HepG2 (cell line): ENCODE results near the gene NECAP2. TPM values are rescaled to one million over a fixed set of nuclear protein-coding genes. Genes with fewer than 3 reads are reported as not detected.
A peak's percentile ranks its signal among the peaks of the same experiment; 100 is the strongest.

Source experiments
- ATAC-seq: fragments of 200-7000 bp; cut with Tn5 transposase; 3 replicates; pipeline ENCODE4 v1.9.1; 2020; ENCODE audit warnings: mild to moderate bottlenecking, moderate library complexity
- BruUV-seq: library from RNA; stranded (reverse); fragments of 400-500 nt; replicated peaks from 2 replicates; lab custom pipeline; 2021; lab: Mats Ljungman, UMichigan
- CTCF ChIA-PET: fragments of 300-600 bp; formaldehyde crosslinking; extraction: SDS; loops from one replicate; lab custom pipeline; 2021; ENCODE audit warnings: low total read pairs, inconsistent platforms, low intra/inter-chr PET ratio; lab: Yijun Ruan, JAX
- POLR2A ChIA-PET: fragments of 350-600 bp; sonication (Branson Sonifier 250); formaldehyde crosslinking; loops from one replicate; lab custom pipeline; 2020; ENCODE audit warnings: antibody characterized with exemption, inconsistent platforms; lab: Yijun Ruan, JAX
- DNase-seq: peaks from one replicate; pipeline ENCODE4 v3.0.0-alpha.2; 2015; ENCODE audit warnings: low spot score
- FAIRE-seq: peaks from 3 replicates; lab custom pipeline; 2011; peaks lifted over from hg19 to GRCh38; lab: Jason Lieb, UNC
- H2AFZ ChIP-seq: one replicate; pipeline ENCODE4 v1.6.1; 2011; ENCODE audit warnings: low read length, inconsistent platforms
- H3K27ac ChIP-seq: fragments of 300-600 bp; 3 replicates; pipeline ENCODE4 v1.8.0; 2011; ENCODE audit warnings: mixed run types, mild to moderate bottlenecking, mixed read lengths, low read length, inconsistent platforms; ENCODE audit not compliant: insufficient read depth; ENCODE audit errors: extremely low read length
- H3K27me3 ChIP-seq, 2 experiments: fragments of 200-600 bp in 1 of 2; 2 replicates in 1 of 2; 3 replicates in 1 of 2; pipeline versions ENCODE4 v1.6.0 to v1.8.0; 2011; ENCODE audit warnings: low read length in 2 of 2, mild to moderate bottlenecking in 2 of 2, moderate library complexity in 2 of 2, inconsistent platforms in 1 of 2; ENCODE audit not compliant: insufficient read depth in 2 of 2, control insufficient read depth in 1 of 2
- H3K36me3 ChIP-seq, 2 experiments: fragments of 200-600 bp in 1 of 2; replicated peaks in 1 of 2; 2 replicates in 1 of 2; 3 replicates in 1 of 2; pipeline versions ENCODE4 v1.5.1 to v1.8.0; 2011; ENCODE audit warnings: low read length in 2 of 2, inconsistent platforms in 1 of 2; ENCODE audit not compliant: insufficient read depth in 2 of 2, control insufficient read depth in 1 of 2
- H3K4me1 ChIP-seq: 2 replicates; pipeline ENCODE4 v1.5.1; 2012; ENCODE audit warnings: low read length, inconsistent platforms; ENCODE audit not compliant: insufficient read depth
- H3K4me2 ChIP-seq: 2 replicates; pipeline ENCODE4 v1.6.0; 2011; ENCODE audit warnings: low read depth, low read length, inconsistent platforms
- H3K4me3 ChIP-seq, 3 experiments: fragments of 200-600 bp in 1 of 3; sonication (generic), shearing (Covaris generic) in 1 of 3; replicated peaks in 1 of 3; 2 replicates each; pipeline ENCODE4 v1.5.1; 2011 to 2016; ENCODE audit warnings: low read length in 3 of 3, inconsistent platforms in 2 of 3, low read depth in 2 of 3, mild to moderate bottlenecking in 2 of 3, control low read depth in 1 of 3, mixed read lengths in 1 of 3; ENCODE audit not compliant: insufficient read depth in 1 of 3
- H3K79me2 ChIP-seq: one replicate; pipeline ENCODE4 v1.6.1; 2011; ENCODE audit warnings: low read length, inconsistent platforms; ENCODE audit not compliant: insufficient read depth
- H3K9ac ChIP-seq: 2 replicates; pipeline ENCODE4 v1.6.0; 2011; ENCODE audit warnings: mild to moderate bottlenecking, low read depth, low read length, inconsistent platforms; ENCODE audit not compliant: insufficient read depth
- H3K9me3 ChIP-seq: 2 replicates; pipeline ENCODE4 v1.5.1; 2012; ENCODE audit warnings: mild to moderate bottlenecking, low read length
- H4K20me1 ChIP-seq: 2 replicates; pipeline ENCODE4 v1.6.0; 2011; ENCODE audit warnings: inconsistent platforms, mild to moderate bottlenecking, low read length, moderate library complexity; ENCODE audit not compliant: insufficient read depth
- EEA1 ChIP-seq: sonication (generic); formaldehyde crosslinking; IDR thresholded peaks from 2 replicates; pipeline ENCODE4 v1.5.1; 2020; ENCODE audit warnings: mild to moderate bottlenecking, missing genetic modification reagents, borderline replicate concordance
- FOSL1 ChIP-seq: sonication (generic); formaldehyde crosslinking; IDR thresholded peaks from 2 replicates; pipeline ENCODE4 v1.9.0; 2021; ENCODE audit warnings: missing genetic modification reagents, borderline replicate concordance
- KLF11 ChIP-seq: IDR thresholded peaks from 2 replicates; pipeline ENCODE4 v1.6.1; 2016; ENCODE audit warnings: missing compliant biosample characterization
- MAFK ChIP-seq, 2 experiments: IDR thresholded peaks in 1 of 2; conservative IDR thresholded peaks in 1 of 2; 2 replicates each; pipeline ENCODE4 v1.6.1; 2011; ENCODE audit warnings: improper control_type of control experiment in 2 of 2, low read length in 2 of 2
- NFE2L1 ChIP-seq: sonication (generic); formaldehyde crosslinking; IDR thresholded peaks from 2 replicates; pipeline ENCODE4 v1.4.0; 2020; ENCODE audit warnings: missing genetic modification reagents, mild to moderate bottlenecking, borderline replicate concordance
- NR2F6 ChIP-seq, 2 experiments: IDR thresholded peaks; 2 replicates each; pipeline ENCODE4 v1.6.1; 2016; ENCODE audit warnings: antibody characterized with exemption in 1 of 2, mild to moderate bottlenecking in 1 of 2
- POLR2A ChIP-seq, 2 experiments: IDR thresholded peaks; 2 replicates each; pipeline ENCODE4 v1.6.1; 2011; ENCODE audit warnings: low read depth in 2 of 2, low read length in 2 of 2, mild to moderate bottlenecking in 1 of 2, moderate library complexity in 1 of 2; ENCODE audit not compliant: insufficient read depth in 1 of 2
- RBM22 ChIP-seq: fragments of 200-400 bp; formaldehyde crosslinking; optimal IDR thresholded peaks from 2 replicates; pipeline ENCODE3; 2017; ENCODE audit warnings: mild to moderate bottlenecking, low read length, moderate library complexity
- ZMYM2 ChIP-seq: sonication (generic); formaldehyde crosslinking; IDR thresholded peaks from 2 replicates; pipeline ENCODE4 v1.8.0; 2022; ENCODE audit warnings: mild to moderate bottlenecking, missing genetic modification reagents
- ZNF17 ChIP-seq: sonication (generic); formaldehyde crosslinking; IDR thresholded peaks from 2 replicates; pipeline ENCODE4 v1.5.0; 2020; ENCODE audit warnings: mild to moderate bottlenecking, missing genetic modification reagents
- ZNF205 ChIP-seq: IDR thresholded peaks from 2 replicates; pipeline ENCODE4 v1.6.1; 2018; ENCODE audit warnings: missing biosample characterization, missing genetic modification reagents
- ZNF224 ChIP-seq: sonication (generic); formaldehyde crosslinking; IDR thresholded peaks from 2 replicates; pipeline ENCODE4 v1.5.0; 2020; ENCODE audit warnings: mild to moderate bottlenecking, missing genetic modification reagents
- ZNF232 ChIP-seq: sonication (generic); formaldehyde crosslinking; IDR thresholded peaks from 2 replicates; pipeline ENCODE4 v1.4.0; 2020; ENCODE audit warnings: missing genetic modification reagents, borderline replicate concordance
- ZNF605 ChIP-seq: sonication (generic); formaldehyde crosslinking; IDR thresholded peaks from 2 replicates; pipeline ENCODE4 v1.8.0; 2022; ENCODE audit warnings: mild to moderate bottlenecking, missing genetic modification reagents
- WGBS: methylation state at CpG from one replicate; pipeline ENCODE4 v1.1.6; 2017; ENCODE audit warnings: low lambda C conversion rate; 5-methylcytosine and 5-hydroxymethylcytosine counted together
- in situ Hi-C: cut with HindIII; loops from 2 replicates; pipeline ENCODE4 v1.10.0; 2017; ENCODE audit warnings: low pct_unique_long_range_greater_than_20kb; ENCODE audit not compliant: extremely low pct_ligation_motif_present
- intact Hi-C: fragments of 100-400 bp; cut with micrococcal nuclease; formaldehyde crosslinking; loops from one replicate; pipeline ENCODE4 v1.10.0; 2022; ENCODE audit not compliant: unreplicated experiment
- polyA plus RNA-seq, 8 experiments: library from polyadenylated mRNA; depleted of rRNA in 3 of 8; stranded (reverse) in 7 of 8; unstranded in 1 of 8; fragments of >200 nt; fragmentation: Illumina TruSeq in 4 of 8; extraction: Trizol in 4 of 8; gene quantifications; 2 replicates each; pipeline versions ENCODE4 v1.2.1 to v1.2.3, GENCODE V29; 2011 to 2016; ENCODE audit warnings: low read depth in 4 of 8, missing spikeins in 1 of 8, mixed read lengths in 1 of 8; ENCODE audit not compliant: insufficient read depth in 1 of 8
- total RNA-seq, 5 experiments: library from RNA; depleted of rRNA; stranded (reverse); fragments of >200 nt; fragmentation: Illumina TruSeq; extraction: Trizol; gene quantifications; 2 replicates each; pipeline ENCODE4 v1.2.3, GENCODE V29; 2016; ENCODE audit warnings: low read depth in 1 of 5
- TF ChIP-seq, protein P1 (sequence below): sonication (generic); formaldehyde crosslinking; IDR thresholded peaks from 2 replicates; pipeline ENCODE4 v1.9.0; 2021; ENCODE audit warnings: missing genetic modification reagents, borderline replicate concordance
- TF ChIP-seq, protein P2 (sequence below): sonication (generic); formaldehyde crosslinking; IDR thresholded peaks from 2 replicates; pipeline ENCODE4 v1.4.0; 2020; ENCODE audit warnings: missing genetic modification reagents
- TF ChIP-seq, protein P3 (sequence below): sonication (generic); formaldehyde crosslinking; IDR thresholded peaks from 2 replicates; pipeline ENCODE4 v1.4.0; 2020; ENCODE audit warnings: missing genetic modification reagents, borderline replicate concordance
- TF ChIP-seq, protein P4 (sequence below): IDR thresholded peaks from 2 replicates; pipeline ENCODE4 v1.6.1; 2016; ENCODE audit warnings: mild to moderate bottlenecking

Gene NECAP2
- total and polyA plus RNA-seq, 2 of the 13 experiments (the other 11 are each of a cell fraction or from before 2014, with no cell fraction given): 38.5 to 52.3 TPM

DNA sequence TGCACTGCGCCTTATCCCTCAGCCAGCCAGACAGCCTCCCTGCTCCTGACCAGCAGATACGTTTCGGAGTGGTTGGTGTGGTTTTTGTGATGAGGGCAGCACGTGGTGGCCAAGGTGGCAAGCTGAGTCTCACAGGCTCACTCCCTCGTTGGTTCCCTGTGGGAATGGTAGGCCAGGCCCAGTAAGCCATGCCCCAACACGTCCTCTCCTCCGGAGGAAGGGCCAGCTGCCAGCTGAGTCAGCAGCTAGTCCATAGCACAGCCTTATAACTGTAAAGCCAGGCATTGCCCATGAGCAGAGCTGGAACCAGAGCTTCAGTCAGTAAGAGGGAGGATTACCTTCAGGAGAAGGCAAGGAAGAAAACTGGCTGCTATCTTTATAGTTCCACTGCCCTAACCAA is 43.9 kb upstream of the NECAP2 start:
- ChIA-PET POLR2A (no interaction called here), CTCF (no interaction called here)
- no peak overlapping the region for H2AFZ ChIP-seq
- FAIRE-seq (no peak), DNase-seq (no peak), ATAC-seq (no peak)
- H3K36me3 ChIP-seq: peaks cover 28 to 45% of the 10 kb centered on the region in 2 experiments; a peak in 4 of 5 replicates
- no peak overlapping the region for H3K9ac ChIP-seq
- no peaks in the 10 kb centered on the region for H3K9me3 ChIP-seq
- WGBS: 98% methylated on average over 6 of the region's 7 CpGs
- H3K79me2 ChIP-seq: peaks cover 21% of the 10 kb centered on the region
- H4K20me1 ChIP-seq: peaks cover 19% of the 10 kb centered on the region
- no peaks in the 10 kb centered on the region for H3K4me1 ChIP-seq
- in situ Hi-C loops (no loop called here), intact Hi-C loops (no loop called here)
- no peak overlapping the region for H3K27ac ChIP-seq
- H3K27me3 ChIP-seq: no peaks in the 10 kb centered on the region
- no peak overlapping the region for H3K4me3 ChIP-seq
- H3K4me2 ChIP-seq: no peak overlapping the region
- BruUV-seq: no TSS peak
- TF ChIP-seq MAFK (conservative IDR thresholded peaks at IDR 0.05 in 1 of 2, IDR thresholded peaks at IDR 0.05 in 1 of 2; ENCODE audit: low read length in 2 of 2): peak in 1 of 2 experiments; percentile 20; a peak in 1 of 4 replicates
- TF ChIP-seq NFE2L1: no peak
- no peak for TF ChIP-seq ZNF17 (CRISPR knock-in tag)
- TF ChIP-seq ZNF205: no peak
- TF ChIP-seq, protein P1, sequence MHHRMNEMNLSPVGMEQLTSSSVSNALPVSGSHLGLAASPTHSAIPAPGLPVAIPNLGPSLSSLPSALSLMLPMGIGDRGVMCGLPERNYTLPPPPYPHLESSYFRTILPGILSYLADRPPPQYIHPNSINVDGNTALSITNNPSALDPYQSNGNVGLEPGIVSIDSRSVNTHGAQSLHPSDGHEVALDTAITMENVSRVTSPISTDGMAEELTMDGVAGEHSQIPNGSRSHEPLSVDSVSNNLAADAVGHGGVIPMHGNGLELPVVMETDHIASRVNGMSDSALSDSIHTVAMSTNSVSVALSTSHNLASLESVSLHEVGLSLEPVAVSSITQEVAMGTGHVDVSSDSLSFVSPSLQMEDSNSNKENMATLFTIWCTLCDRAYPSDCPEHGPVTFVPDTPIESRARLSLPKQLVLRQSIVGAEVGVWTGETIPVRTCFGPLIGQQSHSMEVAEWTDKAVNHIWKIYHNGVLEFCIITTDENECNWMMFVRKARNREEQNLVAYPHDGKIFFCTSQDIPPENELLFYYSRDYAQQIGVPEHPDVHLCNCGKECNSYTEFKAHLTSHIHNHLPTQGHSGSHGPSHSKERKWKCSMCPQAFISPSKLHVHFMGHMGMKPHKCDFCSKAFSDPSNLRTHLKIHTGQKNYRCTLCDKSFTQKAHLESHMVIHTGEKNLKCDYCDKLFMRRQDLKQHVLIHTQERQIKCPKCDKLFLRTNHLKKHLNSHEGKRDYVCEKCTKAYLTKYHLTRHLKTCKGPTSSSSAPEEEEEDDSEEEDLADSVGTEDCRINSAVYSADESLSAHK: no peak
- TF ChIP-seq NR2F6 (IDR thresholded peaks at IDR 0.05): no peak
- TF ChIP-seq NR2F6 (CRISPR knock-in tag; IDR thresholded peaks at IDR 0.05): no peak
- TF ChIP-seq, protein P2, sequence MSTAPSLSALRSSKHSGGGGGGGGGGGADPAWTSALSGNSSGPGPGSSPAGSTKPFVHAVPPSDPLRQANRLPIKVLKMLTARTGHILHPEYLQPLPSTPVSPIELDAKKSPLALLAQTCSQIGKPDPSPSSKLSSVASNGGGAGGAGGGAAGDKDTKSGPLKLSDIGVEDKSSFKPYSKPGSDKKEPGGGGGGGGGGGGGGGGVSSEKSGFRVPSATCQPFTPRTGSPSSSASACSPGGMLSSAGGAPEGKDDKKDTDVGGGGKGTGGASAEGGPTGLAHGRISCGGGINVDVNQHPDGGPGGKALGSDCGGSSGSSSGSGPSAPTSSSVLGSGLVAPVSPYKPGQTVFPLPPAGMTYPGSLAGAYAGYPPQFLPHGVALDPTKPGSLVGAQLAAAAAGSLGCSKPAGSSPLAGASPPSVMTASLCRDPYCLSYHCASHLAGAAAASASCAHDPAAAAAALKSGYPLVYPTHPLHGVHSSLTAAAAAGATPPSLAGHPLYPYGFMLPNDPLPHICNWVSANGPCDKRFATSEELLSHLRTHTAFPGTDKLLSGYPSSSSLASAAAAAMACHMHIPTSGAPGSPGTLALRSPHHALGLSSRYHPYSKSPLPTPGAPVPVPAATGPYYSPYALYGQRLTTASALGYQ (CRISPR knock-in tag): no peak
- peak; percentile 67 for TF ChIP-seq RBM22
- TF ChIP-seq, protein P3, sequence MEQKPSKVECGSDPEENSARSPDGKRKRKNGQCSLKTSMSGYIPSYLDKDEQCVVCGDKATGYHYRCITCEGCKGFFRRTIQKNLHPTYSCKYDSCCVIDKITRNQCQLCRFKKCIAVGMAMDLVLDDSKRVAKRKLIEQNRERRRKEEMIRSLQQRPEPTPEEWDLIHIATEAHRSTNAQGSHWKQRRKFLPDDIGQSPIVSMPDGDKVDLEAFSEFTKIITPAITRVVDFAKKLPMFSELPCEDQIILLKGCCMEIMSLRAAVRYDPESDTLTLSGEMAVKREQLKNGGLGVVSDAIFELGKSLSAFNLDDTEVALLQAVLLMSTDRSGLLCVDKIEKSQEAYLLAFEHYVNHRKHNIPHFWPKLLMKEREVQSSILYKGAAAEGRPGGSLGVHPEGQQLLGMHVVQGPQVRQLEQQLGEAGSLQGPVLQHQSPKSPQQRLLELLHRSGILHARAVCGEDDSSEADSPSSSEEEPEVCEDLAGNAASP (CRISPR knock-in tag): no peak
- no peak for TF ChIP-seq EEA1
- no peak for TF ChIP-seq ZNF224 (CRISPR knock-in tag)
- TF ChIP-seq FOSL1: no peak
- no peak for TF ChIP-seq ZNF232 (CRISPR knock-in tag)
- TF ChIP-seq, protein P4, sequence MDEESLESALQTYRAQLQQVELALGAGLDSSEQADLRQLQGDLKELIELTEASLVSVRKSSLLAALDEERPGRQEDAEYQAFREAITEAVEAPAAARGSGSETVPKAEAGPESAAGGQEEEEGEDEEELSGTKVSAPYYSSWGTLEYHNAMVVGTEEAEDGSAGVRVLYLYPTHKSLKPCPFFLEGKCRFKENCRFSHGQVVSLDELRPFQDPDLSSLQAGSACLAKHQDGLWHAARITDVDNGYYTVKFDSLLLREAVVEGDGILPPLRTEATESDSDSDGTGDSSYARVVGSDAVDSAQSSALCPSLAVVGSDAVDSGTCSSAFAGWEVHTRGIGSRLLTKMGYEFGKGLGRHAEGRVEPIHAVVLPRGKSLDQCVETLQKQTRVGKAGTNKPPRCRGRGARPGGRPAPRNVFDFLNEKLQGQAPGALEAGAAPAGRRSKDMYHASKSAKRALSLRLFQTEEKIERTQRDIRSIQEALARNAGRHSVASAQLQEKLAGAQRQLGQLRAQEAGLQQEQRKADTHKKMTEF (CRISPR knock-in tag): no peak
- no peak for TF ChIP-seq KLF11
- TF ChIP-seq ZMYM2: no peak
- TF ChIP-seq POLR2A (IDR thresholded peaks at IDR 0.05; ENCODE audit: insufficient read depth in 1 of 2, low read depth in 2 of 2, low read length in 2 of 2): 0 out of 4 replicates have a peak, but pooled peaks of 1 of the 2 experiments have one; percentile 17
- no peak for TF ChIP-seq ZNF605
